Stimulated activated CD8-positive, alpha-beta memory T cell treated with anti-CD3 and anti-CD28 coated beads, Interleukin-2, amount 100 ng/mL, for 1 hour (primary cell): Measurements from ENCODE around the gene SCAMP2.

ENCODE experiments used
- DNase-seq, 2 donors: peaks; one replicate each; pipeline ENCODE4 v3.0.0-alpha.2; 2020; ENCODE audit warnings: low read depth in 2 of 2

Gene SCAMP2

DNA sequence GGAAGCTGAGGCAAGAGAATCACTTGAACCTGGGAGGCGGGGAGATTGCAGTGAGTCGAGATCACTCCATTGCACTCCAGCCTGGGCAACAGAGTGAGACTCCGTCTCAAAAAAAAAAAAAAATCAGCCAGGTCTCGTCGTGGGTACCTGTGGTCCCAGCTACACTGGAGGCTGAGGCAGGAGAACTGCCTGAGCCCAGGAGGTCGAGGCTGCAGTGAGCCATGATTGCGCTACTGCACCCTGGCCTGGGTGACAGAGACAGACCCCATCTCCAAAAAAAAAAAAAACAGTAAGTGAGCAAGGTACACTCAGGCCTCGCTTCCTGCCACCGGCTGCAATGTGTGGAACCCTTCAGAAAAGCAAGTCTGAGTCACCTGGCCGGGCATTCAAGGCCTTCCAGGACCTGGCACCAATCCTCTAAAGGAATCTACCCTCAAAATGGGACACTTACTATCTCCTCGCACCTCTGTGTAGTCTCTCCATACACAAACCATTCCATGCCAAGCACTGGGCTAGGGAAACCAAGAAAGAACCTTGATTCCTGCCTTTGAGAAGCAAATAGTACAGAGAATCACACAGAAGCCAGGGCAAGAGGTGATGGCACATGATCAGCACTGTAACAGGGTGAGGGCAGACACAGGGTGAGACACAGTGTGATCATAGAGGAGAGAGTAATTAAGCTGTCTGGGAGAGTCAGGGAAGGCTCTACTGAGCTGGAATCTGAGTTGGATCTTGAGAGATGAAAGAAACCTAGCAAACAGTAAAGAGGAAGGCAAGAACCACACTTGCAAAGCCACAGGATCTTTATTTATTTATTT lies 9.7 kb downstream of the SCAMP2 start:
- no peak for DNase-seq

DNA sequence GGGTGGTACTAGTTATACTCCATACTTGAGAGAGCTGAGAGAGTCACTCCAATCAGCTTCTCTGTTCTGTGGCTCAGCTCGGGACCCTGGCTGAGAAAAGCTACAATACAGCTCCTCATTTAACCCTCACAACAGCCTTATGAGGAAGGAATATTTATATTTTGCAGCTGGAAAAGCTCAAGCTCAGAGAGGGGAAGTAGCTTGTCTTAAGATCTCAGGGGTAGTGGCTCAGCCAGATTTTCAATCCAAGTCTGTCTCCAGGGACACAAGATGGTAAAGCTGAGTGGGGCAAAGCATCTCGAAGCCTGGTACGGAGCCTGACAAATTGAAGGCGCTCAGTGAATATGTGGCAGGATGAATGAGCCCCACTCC lies 14.8 kb downstream of the SCAMP2 start:
- DNase-seq, result no peak

DNA sequence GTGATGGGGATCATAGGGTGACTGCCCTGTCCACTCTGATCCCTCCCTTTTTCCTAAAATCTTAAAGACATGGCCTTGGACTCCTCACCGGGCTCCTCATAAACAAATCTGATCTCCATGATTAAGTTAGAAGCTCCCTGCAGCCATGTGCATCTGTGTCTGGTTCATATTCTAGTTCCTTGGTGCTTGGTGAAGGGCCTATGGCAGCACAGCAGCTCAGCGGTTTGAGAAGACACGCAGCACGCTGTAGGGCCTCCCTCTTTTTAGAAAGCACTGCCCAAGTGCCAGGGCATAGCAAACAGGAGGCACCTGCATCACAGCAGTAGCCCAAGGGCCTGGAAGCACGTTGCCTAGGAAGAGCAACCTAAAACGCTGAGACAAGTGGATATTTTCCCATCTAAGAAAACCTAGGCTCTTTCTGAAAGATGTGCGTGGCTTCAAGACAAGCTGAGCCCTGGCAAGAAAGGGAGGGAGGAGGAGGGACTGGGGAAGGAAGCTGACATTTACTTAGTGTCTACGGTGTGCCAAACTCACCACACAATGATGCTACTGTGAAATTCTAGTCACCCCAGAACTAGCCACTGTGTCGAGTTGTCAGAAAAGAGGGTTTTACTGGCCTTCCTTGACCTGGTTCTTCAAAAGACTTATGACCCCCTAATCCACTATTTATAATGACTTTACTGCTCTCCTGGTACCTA lies 15.3 kb downstream of the SCAMP2 start:
- no peak for DNase-seq

DNA sequence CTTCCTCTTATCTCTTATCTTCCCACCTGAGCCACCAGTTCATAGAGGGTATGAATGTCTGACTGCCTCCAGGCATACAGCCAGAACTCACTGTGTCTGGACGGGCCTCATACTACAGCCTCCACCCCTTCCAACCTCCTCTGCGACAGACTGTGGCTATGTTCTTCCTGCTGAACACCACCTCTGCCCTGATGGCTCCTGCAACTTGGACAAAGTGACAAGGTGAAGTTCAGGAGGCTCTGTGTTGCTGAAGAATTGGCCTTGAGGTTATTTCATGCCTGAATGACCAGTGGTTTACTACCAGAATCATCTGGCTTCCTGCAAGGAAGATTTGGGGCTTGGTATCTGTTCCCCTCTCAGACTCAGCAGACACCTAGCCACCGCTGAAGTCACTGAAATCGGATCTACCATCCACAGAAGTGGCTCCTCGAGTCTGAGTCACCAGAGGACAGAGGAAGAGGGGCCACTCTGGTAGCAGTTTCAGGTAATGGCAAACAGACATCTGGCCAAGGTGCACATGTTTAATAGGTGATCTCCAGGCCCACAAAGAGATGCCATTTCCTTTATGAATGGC lies 16.0 kb downstream of the SCAMP2 start:
- DNase-seq, result no peak

DNA sequence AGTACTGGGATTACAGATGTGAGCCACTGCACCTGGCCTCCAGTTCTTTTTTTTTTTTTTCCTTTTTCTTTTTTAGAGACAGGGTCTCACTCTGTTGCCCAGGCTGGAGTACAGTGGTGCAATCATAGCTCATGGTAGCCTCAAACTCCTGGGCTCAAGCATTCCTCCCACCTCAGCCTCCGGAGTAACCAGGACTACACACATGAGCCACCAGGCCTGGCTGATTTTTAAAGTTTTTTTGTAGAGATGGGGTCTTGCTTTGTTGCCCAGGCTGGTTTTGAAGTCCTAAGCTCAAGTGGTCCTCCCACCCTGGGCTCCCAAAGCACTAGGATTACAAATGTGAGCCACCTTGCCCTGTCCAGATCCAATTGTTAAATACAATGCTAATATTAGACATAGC lies 16.6 kb downstream of the SCAMP2 start:
- DNase-seq, result no peak

DNA sequence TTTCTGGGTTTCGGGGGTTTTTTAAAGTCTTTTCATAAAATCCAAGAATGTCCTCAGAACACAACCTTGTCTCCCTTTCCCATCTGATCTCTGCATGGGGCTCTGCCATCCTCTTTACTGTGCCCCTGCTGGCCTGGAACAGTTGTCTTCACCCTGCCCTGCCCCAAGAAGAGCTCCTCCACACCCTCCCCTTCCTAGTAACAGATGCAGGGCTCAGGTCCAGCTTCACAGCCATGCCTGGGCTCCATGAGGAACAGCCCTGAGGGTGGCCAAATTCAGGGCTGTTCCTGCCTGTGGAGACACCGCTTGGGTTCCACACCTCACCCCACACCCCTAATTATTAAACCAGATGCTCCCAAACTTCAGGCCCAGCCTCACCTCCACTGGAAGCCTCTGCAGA lies 17.3 kb downstream of the SCAMP2 start:
- no peak for DNase-seq

DNA sequence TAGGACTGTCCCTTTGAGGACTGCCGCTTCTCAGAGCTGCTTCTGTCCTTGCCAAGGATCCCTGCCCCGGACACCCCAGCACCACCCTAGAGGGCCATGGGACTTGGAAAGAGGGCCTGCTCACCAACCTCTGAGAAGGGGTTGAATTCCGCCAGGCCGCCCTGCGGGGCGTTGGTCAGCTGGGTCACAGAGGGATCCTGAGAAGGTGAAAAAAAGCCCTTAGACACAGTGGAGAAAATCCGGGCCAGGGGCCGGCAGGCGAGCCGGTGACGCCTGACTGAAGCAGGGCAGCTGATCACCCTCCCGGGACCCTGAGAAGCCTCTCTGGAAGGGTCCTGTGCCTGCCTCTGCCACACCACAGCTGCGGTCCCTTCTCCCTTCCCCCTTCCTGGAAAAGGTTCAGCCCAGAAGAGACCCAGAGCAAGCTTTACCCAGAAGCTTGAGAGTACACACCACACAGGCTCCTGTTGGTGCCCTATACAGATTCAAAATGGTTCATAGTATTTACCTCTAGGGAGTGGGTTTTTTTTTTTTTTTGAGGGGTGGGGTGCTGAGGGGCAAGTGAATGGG lies 18.6 kb downstream of the SCAMP2 start:
- DNase-seq, result no peak

DNA sequence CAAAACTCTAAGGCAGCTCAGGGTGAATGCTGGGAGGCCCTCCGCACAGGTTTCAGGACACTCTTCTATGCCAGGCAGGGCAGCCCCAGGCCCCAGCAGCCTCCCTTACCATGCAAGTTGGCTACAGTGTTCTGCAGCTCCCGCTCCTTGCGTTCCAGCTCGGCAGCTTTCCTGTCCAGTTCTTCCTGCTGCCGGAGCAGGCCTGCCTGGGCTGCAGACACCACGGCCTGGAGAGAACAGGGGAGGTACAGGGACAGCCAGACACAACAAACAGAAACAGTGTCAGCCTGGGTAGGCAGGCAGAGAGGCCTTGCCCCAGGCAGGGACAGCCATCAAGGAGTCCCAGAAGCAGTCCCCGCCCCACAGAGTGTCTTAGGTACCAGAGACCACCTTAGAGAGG lies 21.2 kb downstream of the SCAMP2 start:
- DNase-seq, result no peak

DNA sequence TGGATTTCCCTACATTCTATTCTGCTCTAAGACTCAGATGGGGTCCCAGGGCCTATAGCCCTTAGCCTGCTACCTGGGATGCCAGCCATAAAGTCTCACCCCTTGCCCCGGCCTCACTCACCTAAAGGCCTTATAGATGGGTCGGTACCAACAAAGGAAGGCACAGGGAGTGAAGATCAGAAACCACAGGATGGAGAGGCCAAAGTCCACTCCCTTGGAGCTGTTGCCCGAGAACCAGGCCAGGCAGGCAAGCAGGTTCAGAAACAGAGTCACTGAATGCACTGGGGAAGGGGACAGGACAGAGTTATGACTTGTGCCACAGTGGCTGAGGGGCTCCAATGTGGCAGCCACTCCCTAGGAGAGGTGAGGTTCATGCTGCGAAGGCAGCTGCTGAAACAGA lies 22.8 kb downstream of the SCAMP2 start:
- no peak for DNase-seq

DNA sequence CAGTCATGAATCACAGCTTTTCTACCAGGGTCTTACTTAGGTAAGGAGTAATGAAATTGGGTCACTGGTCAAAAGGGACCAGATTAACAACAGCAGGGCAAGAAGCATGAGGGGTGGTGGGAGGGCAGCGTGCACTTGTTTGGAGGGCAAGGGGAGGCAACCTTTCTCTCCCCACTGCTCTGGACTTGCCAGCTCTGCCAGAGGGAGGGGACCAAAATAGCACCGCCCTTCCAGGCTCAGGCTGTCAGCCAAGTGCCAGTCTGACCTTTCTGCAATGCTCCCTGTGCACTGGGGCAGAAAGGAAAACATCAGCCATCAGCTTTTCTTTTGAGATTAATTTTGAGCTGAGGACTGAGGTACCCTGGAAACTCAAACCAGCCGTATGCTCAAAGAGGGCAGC lies 25.7 kb downstream of the SCAMP2 start:
- no peak for DNase-seq

DNA sequence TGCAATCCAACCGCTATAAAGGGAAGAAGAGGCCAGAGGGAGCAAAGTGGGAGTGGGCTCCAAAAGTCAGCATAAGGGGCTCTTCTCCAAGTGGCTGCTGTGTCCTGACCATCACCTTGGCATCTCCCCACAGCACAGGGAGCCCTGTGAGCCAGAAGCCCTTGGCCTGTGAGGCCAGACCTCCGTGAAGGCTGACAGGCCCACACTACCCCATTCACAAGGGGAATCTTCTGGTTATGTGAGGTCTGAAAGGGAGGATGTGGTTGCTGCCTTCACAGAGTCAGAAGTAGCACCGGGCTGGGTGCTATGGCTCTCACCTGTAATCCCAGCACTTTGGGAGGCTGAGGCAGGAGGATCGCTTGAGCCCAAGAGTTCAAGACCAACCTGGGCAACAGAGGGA lies 27.6 kb downstream of the SCAMP2 start:
- DNase-seq, result no peak

DNA sequence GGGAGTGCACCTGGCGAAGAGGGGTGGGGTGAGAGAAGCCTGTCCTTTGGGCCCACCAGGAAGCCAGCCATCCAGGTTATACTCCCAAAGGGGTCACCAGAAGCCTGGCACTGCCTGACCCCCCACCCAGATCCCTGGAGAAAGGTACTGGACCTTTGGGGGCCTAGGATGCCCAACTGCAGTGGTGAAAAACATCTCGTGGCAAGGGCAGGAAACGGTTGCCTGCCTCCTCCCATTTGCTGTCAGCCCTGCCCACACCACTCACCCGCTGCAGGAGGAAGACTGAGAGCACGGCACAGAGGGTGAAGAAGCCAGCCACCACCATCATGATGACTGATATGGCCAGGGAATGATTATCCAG lies 28.0 kb downstream of the SCAMP2 start:
- DNase-seq, result no peak

DNA sequence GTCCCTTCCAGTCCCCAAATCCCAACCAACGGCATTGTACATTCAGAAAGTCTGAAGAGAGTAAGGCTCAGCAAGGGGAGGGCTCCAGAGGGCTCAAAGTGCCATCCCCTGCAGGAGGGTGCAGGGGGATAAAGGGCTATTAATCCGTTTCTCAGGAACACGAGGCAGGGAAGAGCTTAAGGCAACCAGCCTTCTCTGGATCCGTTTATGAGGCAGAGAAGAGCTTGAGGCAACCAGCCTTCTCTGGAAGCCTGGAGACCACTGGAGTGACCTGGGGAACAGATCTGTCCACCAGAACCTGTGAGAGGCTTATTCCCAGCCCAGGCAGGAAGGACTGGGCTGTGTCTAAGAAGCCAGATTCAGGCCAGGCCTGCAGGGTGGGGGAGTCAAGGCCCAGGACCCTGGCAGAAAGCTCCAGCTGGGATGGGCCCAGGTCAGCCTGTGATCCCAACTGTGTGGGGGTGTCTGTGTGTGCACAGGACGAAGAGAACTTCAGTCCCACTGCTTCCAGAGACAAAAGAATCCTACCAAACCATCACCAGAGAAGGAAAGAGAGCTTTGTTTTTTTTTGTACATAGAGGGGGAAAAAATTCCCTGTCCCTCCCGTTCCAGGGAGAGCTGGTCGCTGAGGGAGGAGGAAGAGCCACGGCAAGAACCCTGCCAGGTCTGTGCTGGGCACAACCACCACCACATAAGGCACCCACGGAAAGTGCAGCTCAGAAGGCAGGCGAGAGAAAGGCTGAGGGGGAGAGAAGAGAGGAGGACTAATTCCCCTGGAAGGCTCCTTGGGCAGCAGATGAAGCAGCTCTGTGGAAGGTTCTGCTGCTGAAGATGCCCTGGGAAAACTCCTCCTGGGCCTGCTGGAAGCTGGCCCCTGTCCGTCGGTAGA lies 28.6 kb downstream of the SCAMP2 start:
- DNase-seq, result no peak

DNA sequence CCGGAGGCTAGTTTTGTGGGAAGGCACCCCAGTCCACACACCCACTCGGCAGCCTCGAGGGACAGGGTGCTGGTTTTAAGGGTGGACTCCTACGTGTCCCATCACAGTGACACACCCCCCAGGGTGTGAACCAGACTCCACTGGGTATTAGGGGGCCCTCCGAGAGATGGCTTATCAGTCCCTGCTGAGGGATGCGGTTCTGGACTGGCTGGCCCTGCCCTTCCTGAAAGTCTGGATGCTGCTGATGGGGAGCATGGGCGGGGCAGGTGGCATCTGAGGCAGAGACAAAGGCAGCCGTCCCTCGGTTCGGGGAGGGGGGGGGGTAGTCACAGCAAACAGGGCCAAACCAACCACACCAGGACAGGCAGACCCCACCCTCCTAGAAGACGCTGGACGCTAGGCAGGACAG lies 29.3 kb downstream of the SCAMP2 start:
- no peak for DNase-seq

DNA sequence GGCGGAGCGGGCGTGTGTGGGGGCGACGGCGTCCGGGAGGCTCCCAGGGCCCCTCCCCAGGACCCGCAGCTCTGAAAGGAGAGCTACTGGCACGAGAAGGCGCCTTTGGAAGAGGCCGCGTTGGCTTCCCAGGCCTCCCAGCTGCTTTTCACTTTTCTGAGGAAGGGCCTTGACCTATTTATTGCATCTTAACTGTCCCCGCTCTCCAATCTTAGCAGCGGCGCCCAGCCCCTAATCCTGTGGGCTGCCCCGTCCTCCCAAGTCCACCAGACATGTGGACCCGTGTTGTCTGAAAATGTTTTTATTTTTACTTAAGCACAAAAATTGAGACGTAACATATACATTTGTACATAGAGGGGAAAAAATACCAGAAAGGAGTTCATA lies 29.7 kb downstream of the SCAMP2 start:
- DNase-seq, result no peak

DNA sequence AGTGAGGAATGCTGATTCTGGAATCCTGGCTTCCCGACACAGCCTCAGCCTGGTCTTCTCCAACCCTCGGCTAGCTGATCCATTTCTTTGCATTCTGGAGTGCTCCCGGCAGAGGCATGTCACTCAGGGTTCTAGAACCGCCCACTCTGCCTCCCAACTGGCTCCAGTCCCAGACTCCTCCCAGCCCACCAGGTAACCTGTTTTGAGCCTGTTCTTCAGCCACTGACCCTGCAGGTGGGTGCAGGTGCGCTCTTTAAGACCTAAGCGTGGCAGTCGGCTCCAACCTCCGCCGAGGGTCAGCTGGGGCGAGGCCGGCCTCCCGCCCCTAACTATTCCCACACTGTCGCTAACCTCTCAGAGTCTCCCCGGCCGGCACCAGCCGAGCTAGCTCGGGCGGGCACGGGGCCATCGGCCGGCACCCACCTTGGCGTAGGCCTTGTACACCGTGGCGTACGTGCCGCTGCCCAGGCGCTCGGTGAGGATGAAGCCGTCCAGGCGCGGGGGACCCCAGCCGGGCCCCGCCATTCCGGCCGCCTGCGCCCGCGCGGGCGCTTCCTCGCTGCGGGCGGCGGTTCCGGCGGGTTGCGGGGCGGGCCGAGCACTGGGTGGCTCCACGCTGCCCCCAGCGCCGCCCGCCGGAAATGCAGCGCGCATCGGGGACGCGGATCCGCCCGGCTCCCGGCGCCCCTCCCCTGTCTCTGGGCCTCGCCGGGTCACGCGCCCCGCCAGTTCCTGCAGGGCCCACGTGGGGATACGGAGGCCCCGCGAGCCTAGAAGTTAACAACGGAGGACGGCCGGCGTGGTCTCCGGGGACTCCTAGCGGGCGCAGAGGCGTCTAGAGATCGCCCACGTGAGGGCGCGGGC lies 30.4 kb downstream of the SCAMP2 start, which contains the start of gene ULK3:
Gene ULK3, minus strand, starts transcription at position 576 of the 864 bp plus-strand sequence. Its CDS starts 51 bp downstream, at position 525.
- peak; percentile 81 to 85 for DNase-seq

DNA sequence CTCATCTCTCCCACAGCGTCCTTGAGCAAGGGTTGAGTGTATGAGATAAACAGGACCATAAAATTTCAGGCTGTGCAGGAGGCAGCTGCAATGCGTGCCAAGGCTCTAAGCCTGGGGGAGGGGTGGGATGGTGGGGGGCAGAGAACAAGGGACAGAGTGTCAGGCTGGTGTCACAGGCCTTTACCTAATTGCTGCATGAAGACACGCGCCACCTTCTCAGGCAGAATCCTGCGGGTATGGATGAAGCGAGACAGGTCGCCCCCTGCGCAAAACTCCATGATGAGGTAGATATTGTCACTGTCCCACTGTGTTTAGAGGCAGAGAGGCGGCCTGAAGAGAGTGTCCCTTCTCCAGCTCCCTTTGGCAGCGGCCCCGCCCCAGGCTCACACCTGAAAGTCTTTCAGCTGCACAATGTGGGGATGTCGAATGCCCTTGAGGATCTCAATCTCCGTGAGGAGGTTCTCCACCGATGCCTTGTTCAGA lies 31.2 kb downstream of the SCAMP2 start:
- no peak for DNase-seq

DNA sequence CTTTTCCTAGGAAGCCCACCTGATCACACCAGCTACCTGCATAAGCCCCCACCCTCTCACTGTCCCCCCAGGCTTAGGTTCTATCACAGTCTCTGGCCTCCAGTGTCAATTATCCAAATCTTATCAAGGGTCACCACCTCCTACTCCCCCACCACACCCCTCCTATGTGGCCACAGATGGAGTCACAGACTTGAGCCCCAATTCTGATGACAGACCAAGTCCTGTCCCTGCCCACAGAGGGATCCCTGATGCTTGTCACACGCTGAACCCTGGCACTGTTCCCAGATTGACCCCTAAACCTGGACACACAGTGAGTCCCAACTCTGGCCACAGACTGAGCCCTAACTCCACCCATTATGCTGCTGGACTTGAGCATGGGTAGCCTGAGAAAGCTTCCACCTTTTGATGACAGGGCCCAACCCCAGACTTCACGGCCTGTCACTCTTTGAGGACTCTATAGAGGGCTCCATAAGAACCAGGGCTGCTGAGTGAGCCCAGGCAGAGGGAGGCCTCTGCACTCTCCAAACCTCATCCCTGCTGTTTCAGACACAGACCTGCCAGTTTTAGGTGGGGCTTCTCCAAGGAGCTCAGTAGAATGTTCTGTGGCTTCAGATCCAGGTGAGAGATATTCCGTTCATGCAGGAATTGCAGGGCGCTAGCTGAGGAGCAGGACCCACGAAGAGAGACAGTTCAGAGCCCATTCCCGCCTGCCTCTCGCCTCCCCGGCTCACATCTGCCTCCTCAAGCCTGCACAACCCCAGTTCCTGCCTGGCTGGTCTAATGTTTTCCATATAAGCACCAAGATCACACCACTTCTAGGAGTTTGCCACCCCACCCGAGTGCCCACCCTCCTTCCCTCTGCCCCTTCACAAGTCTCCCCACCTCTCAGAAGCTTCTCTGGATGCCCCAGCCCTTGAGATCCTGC lies 32.1 kb downstream of the SCAMP2 start:
- no peak for DNase-seq
